Neural cell (in vitro differentiated cells): Measurements from ENCODE around the gene TDG. TPM values are rescaled to one million over a fixed set of nuclear protein-coding genes. Genes with fewer than 3 reads are reported as not detected.

Source experiments
- H2AFZ ChIP-seq: fragments of 200-600, 300-800 bp; sonication (generic), shearing (Covaris generic); 2 replicates; pipeline ENCODE4 v1.6.0; 2014; ENCODE audit warnings: low read depth, mild to moderate bottlenecking, antibody characterized with exemption, low read length, moderate library complexity
- H3F3A ChIP-seq: fragments of 200-600 bp; shearing (Covaris generic); 2 replicates; pipeline ENCODE4 v1.6.1; 2016; ENCODE audit warnings: mild to moderate bottlenecking, moderate library complexity, mixed read lengths, antibody characterized with exemption, low read length; ENCODE audit not compliant: insufficient read depth, poor library complexity, severe bottlenecking
- H3K27ac ChIP-seq: fragments of 200-600, 300-800 bp; sonication (generic), shearing (Covaris generic); 2 replicates; pipeline ENCODE4 v1.5.1; 2014; ENCODE audit warnings: mild to moderate bottlenecking, low read length, moderate library complexity
- H3K27me3 ChIP-seq: fragments of 300-800, 200-600 bp; sonication (generic), shearing (Covaris generic); 2 replicates; pipeline ENCODE4 v1.6.0; 2014; ENCODE audit warnings: mild to moderate bottlenecking, low read depth, low read length, moderate library complexity; ENCODE audit not compliant: insufficient read depth
- H3K36me3 ChIP-seq: fragments of 300-800, 200-600 bp; sonication (generic), shearing (Covaris generic); 2 replicates; pipeline ENCODE4 v1.5.1; 2014; ENCODE audit warnings: mild to moderate bottlenecking, antibody characterized with exemption, low read length, moderate library complexity; ENCODE audit not compliant: insufficient read depth
- H3K4me2 ChIP-seq: fragments of 300-800, 200-600 bp; sonication (generic), shearing (Covaris generic); 2 replicates; pipeline ENCODE4 v1.6.0; 2014; ENCODE audit warnings: mild to moderate bottlenecking, low read length
- H3K4me3 ChIP-seq: fragments of 300-800, 200-600 bp; sonication (generic), shearing (Covaris generic); 2 replicates; pipeline ENCODE4 v1.5.1; 2014; ENCODE audit warnings: mild to moderate bottlenecking, low read length, moderate library complexity
- H3K79me2 ChIP-seq: fragments of 200-600 bp; shearing (Covaris generic); replicated peaks from 2 replicates; pipeline ENCODE4 v1.6.0; 2014; ENCODE audit warnings: mild to moderate bottlenecking, low read length, moderate library complexity; ENCODE audit not compliant: insufficient read depth
- H3K9ac ChIP-seq: fragments of 300-800, 200-600 bp; sonication (generic), shearing (Covaris generic); 2 replicates; pipeline ENCODE4 v1.6.1; 2016; ENCODE audit warnings: mild to moderate bottlenecking, low read length, mixed read lengths
- H3K9me2 ChIP-seq: fragments of 200-600 bp; shearing (Covaris generic); 2 replicates; pipeline ENCODE4 v1.6.1; 2016; ENCODE audit warnings: mild to moderate bottlenecking, low read length, mixed read lengths; ENCODE audit not compliant: insufficient read depth
- H3K9me3 ChIP-seq: fragments of 200-600, 300-800 bp; sonication (generic), shearing (Covaris generic); 2 replicates; pipeline ENCODE4 v1.6.1; 2016; ENCODE audit warnings: mild to moderate bottlenecking, mixed run types, low read length, moderate library complexity, mixed read lengths
- H4K20me1 ChIP-seq: fragments of 200-600 bp; shearing (Covaris generic); 2 replicates; pipeline ENCODE4 v1.6.1; 2016; ENCODE audit warnings: mild to moderate bottlenecking, mixed run types; ENCODE audit not compliant: insufficient read depth
- CTCF ChIP-seq: fragments of 450-650 bp; IDR thresholded peaks from 2 replicates; pipeline ENCODE4 v1.5.1; 2014; ENCODE audit warnings: antibody characterized with exemption, mild to moderate bottlenecking, moderate library complexity; ENCODE audit not compliant: poor library complexity, severe bottlenecking
- EP300 ChIP-seq: fragments of 450-650 bp; conservative IDR thresholded peaks from 2 replicates; pipeline ENCODE4 v1.6.1; 2014; ENCODE audit warnings: antibody characterized with exemption, mild to moderate bottlenecking, moderate library complexity; ENCODE audit not compliant: poor library complexity, severe bottlenecking
- EZH2 ChIP-seq: fragments of 200-600, 300-800 bp; shearing (Covaris generic), sonication (generic); IDR thresholded peaks from 2 replicates; pipeline ENCODE4 v1.6.1; 2014; ENCODE audit warnings: antibody characterized with exemption, low read length, borderline replicate concordance, mild to moderate bottlenecking; ENCODE audit not compliant: insufficient read depth, poor library complexity, severe bottlenecking
- MXI1 ChIP-seq: fragments of 450-650 bp; conservative IDR thresholded peaks from 2 replicates; pipeline ENCODE4 v1.6.1; 2014; ENCODE audit warnings: antibody characterized with exemption, mild to moderate bottlenecking; ENCODE audit not compliant: poor library complexity, severe bottlenecking
- POLR2AphosphoS5 ChIP-seq: IDR thresholded peaks from 2 replicates; pipeline ENCODE4 v1.6.1; 2012
- RAD21 ChIP-seq: fragments of 450-650 bp; conservative IDR thresholded peaks from 2 replicates; pipeline ENCODE4 v1.6.1; 2014; ENCODE audit warnings: antibody characterized with exemption, mild to moderate bottlenecking, moderate library complexity
- SMC3 ChIP-seq: fragments of 450-650 bp; conservative IDR thresholded peaks from 2 replicates; pipeline ENCODE4 v1.6.1; 2014; ENCODE audit warnings: antibody characterized with exemption, mild to moderate bottlenecking, moderate library complexity; ENCODE audit not compliant: poor library complexity
- TAF1 ChIP-seq: IDR thresholded peaks from 2 replicates; pipeline ENCODE4 v1.6.1; 2012; ENCODE audit warnings: low read depth
- polyA plus RNA-seq: library from polyadenylated mRNA; depleted of rRNA; stranded (reverse); fragments of >200 nt; gene quantifications from 2 replicates; pipeline ENCODE4 v1.2.3, GENCODE V29; 2014
- TF ChIP-seq, protein P1 (sequence below): IDR thresholded peaks from 2 replicates; pipeline ENCODE4 v1.6.1; 2012; ENCODE audit warnings: borderline replicate concordance

Gene TDG
- polyA plus RNA-seq, 1 donor from 2014 or later = 128 TPM

GRCh38 chr12:103960616-103961227 is 5.0 kb upstream of the TDG start:
- TF ChIP-seq TAF1 (no peak), CTCF (no peak), RAD21 (no peak), SMC3 (no peak), EZH2 (no peak)
- TF ChIP-seq, protein P1, sequence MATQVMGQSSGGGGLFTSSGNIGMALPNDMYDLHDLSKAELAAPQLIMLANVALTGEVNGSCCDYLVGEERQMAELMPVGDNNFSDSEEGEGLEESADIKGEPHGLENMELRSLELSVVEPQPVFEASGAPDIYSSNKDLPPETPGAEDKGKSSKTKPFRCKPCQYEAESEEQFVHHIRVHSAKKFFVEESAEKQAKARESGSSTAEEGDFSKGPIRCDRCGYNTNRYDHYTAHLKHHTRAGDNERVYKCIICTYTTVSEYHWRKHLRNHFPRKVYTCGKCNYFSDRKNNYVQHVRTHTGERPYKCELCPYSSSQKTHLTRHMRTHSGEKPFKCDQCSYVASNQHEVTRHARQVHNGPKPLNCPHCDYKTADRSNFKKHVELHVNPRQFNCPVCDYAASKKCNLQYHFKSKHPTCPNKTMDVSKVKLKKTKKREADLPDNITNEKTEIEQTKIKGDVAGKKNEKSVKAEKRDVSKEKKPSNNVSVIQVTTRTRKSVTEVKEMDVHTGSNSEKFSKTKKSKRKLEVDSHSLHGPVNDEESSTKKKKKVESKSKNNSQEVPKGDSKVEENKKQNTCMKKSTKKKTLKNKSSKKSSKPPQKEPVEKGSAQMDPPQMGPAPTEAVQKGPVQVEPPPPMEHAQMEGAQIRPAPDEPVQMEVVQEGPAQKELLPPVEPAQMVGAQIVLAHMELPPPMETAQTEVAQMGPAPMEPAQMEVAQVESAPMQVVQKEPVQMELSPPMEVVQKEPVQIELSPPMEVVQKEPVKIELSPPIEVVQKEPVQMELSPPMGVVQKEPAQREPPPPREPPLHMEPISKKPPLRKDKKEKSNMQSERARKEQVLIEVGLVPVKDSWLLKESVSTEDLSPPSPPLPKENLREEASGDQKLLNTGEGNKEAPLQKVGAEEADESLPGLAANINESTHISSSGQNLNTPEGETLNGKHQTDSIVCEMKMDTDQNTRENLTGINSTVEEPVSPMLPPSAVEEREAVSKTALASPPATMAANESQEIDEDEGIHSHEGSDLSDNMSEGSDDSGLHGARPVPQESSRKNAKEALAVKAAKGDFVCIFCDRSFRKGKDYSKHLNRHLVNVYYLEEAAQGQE = no peak
- no peak overlapping the region for H3K4me3 ChIP-seq
- H3K27ac ChIP-seq = no peak overlapping the region
- no peaks in the 10 kb centered on the region for H3K36me3 ChIP-seq
- no peak overlapping the region for H3K9ac ChIP-seq
- no peak overlapping the region for H2AFZ ChIP-seq
- H3K27me3 ChIP-seq = no peaks in the 10 kb centered on the region
- H3K9me3 ChIP-seq = no peaks in the 10 kb centered on the region
- peaks cover 22% of the 10 kb centered on the region for H3K79me2 ChIP-seq
- no peaks in the 10 kb centered on the region for H4K20me1 ChIP-seq
- H3K9me2 ChIP-seq = no peaks in the 10 kb centered on the region
- no peak overlapping the region for H3K4me2 ChIP-seq
- H3F3A ChIP-seq = peaks cover 3% of the 10 kb centered on the region

- TF ChIP-seq TAF1 = no peak
- no peak for TF ChIP-seq EP300
- TF ChIP-seq RAD21 = no peak
- no peak for TF ChIP-seq SMC3
- TF ChIP-seq CTCF = no peak
- TF ChIP-seq EZH2 = no peak
- TF ChIP-seq, protein P1 = no peak
- TF ChIP-seq POLR2AphosphoS5 = no peak
- no peak for TF ChIP-seq MXI1
- no peak overlapping the region for H3K4me2 ChIP-seq
- H3K36me3 ChIP-seq = no peaks in the 10 kb centered on the region
- no peak overlapping the region for H3K4me3 ChIP-seq
- H3K27me3 ChIP-seq = no peaks in the 10 kb centered on the region
- no peaks in the 10 kb centered on the region for H3K9me2 ChIP-seq
- H4K20me1 ChIP-seq = no peaks in the 10 kb centered on the region
- H3F3A ChIP-seq = no peaks in the 10 kb centered on the region
- no peaks in the 10 kb centered on the region for H3K9me3 ChIP-seq
- H3K9ac ChIP-seq = no peak overlapping the region
- no peak overlapping the region for H3K27ac ChIP-seq
- peaks cover 27% of the 10 kb centered on the region for H3K79me2 ChIP-seq
- no peak overlapping the region for H2AFZ ChIP-seq
These were observed 3.2 kb upstream of the TDG start for GRCh38 chr12:103962493-103962892.
